ENCODE results near the gene ABR.

The ABR gene

GRCh38 chr17:1091190-1091534, 88.6 kb downstream of the ABR start:
- Histone ChIP-seq H3K9ac (ENCODE audit: low read length in 2 of 2) (no peak overlapping the region), H3K27ac (ENCODE audit: low read length) (no peak overlapping the region)

GRCh38 chr17:1090465-1091189, 89.2 kb downstream of the ABR start:
- no peaks in the 10 kb centered on the region for H3K27me3 ChIP-seq (ENCODE audit: control insufficient read depth in 1 of 2, insufficient read depth in 2 of 2, low read length in 2 of 2)
- H3K9ac ChIP-seq (ENCODE audit: low read length in 2 of 2): no peak overlapping the region
- peak overlapping the region; percentile 53 for H3K27ac ChIP-seq (ENCODE audit: low read length)
- H3K9me3 ChIP-seq (ENCODE audit: control insufficient read depth in 2 of 2, low read length in 2 of 2): no peaks in the 10 kb centered on the region
- peaks cover 26% of the 10 kb centered on the region for H3K4me1 ChIP-seq (ENCODE audit: control insufficient read depth, insufficient read depth, low read length)
- peaks cover 27 to 29% of the 10 kb centered on the region in 2 donors for H3K36me3 ChIP-seq (ENCODE audit: control insufficient read depth in 2 of 2, insufficient read depth in 2 of 2, low read length in 2 of 2)
- no peak overlapping the region for H3K4me3 ChIP-seq (ENCODE audit: low read length in 2 of 2)

More at GRCh38 chr17:1091190-1091534, 88.6 kb downstream of the ABR start:
- Histone ChIP-seq H3K36me3 (ENCODE audit: control insufficient read depth in 2 of 2, insufficient read depth in 2 of 2, low read length in 2 of 2) (peaks cover 27 to 31% of the 10 kb centered on the region in 2 donors), H3K4me1 (ENCODE audit: control insufficient read depth, insufficient read depth, low read length) (peaks cover 26% of the 10 kb centered on the region), H3K4me3 (ENCODE audit: low read length in 2 of 2) (no peak overlapping the region), H3K27me3 (ENCODE audit: control insufficient read depth in 1 of 2, insufficient read depth in 2 of 2, low read length in 2 of 2) (no peaks in the 10 kb centered on the region), H3K9me3 (ENCODE audit: control insufficient read depth in 2 of 2, low read length in 2 of 2) (no peaks in the 10 kb centered on the region)

GRCh38 chr17:1089915-1090314, 89.9 kb downstream of the ABR start:
- Histone ChIP-seq H3K36me3 (ENCODE audit: control insufficient read depth in 2 of 2, insufficient read depth in 2 of 2, low read length in 2 of 2) (peaks cover 26 to 27% of the 10 kb centered on the region in 2 donors), H3K27ac (ENCODE audit: low read length) (peak overlapping the region; percentile 53), H3K9me3 (ENCODE audit: control insufficient read depth in 2 of 2, low read length in 2 of 2) (no peaks in the 10 kb centered on the region), H3K4me1 (ENCODE audit: control insufficient read depth, insufficient read depth, low read length) (peaks cover 26% of the 10 kb centered on the region), H3K9ac (ENCODE audit: low read length in 2 of 2) (peak overlapping the region in 1 of 2 donors; percentile 29), H3K27me3 (ENCODE audit: control insufficient read depth in 1 of 2, insufficient read depth in 2 of 2, low read length in 2 of 2) (no peaks in the 10 kb centered on the region), H3K4me3 (ENCODE audit: low read length in 2 of 2) (no peak overlapping the region)

- Histone ChIP-seq H3K9me3 (ENCODE audit: control insufficient read depth in 2 of 2, low read length in 2 of 2) (no peaks in the 10 kb centered on the region), H3K4me3 (ENCODE audit: low read length in 2 of 2) (peak overlapping the region in 1 of 2 donors; percentile 22), H3K27ac (ENCODE audit: low read length) (peak overlapping the region; percentile 85), H3K9ac (ENCODE audit: low read length in 2 of 2) (peak overlapping the region; percentile 58), H3K36me3 (ENCODE audit: control insufficient read depth in 2 of 2, insufficient read depth in 2 of 2, low read length in 2 of 2) (peaks cover 17 to 19% of the 10 kb centered on the region in 2 donors), H3K27me3 (ENCODE audit: control insufficient read depth in 1 of 2, insufficient read depth in 2 of 2, low read length in 2 of 2) (no peaks in the 10 kb centered on the region), H3K4me1 (ENCODE audit: control insufficient read depth, insufficient read depth, low read length) (peaks cover 31% of the 10 kb centered on the region)
Observed at GRCh38 chr17:1087381-1088241, 92.2 kb downstream of the ABR start.

- Histone ChIP-seq H3K9me3 (ENCODE audit: control insufficient read depth in 2 of 2, low read length in 2 of 2) (no peaks in the 10 kb centered on the region), H3K27ac (ENCODE audit: low read length) (peak overlapping the region; percentile 41), H3K36me3 (ENCODE audit: control insufficient read depth in 2 of 2, insufficient read depth in 2 of 2, low read length in 2 of 2) (peaks cover 0 to 10% of the 10 kb centered on the region in 2 donors), H3K27me3 (ENCODE audit: control insufficient read depth in 1 of 2, insufficient read depth in 2 of 2, low read length in 2 of 2) (no peaks in the 10 kb centered on the region), H3K4me3 (ENCODE audit: low read length in 2 of 2) (no peak overlapping the region), H3K4me1 (ENCODE audit: control insufficient read depth, insufficient read depth, low read length) (peaks cover 50% of the 10 kb centered on the region), H3K9ac (ENCODE audit: low read length in 2 of 2) (no peak overlapping the region)
Observed at GRCh38 chr17:1083451-1084187, 96.2 kb downstream of the ABR start.

GRCh38 chr17:1082579-1082978, 97.2 kb downstream of the ABR start:
- no peaks in the 10 kb centered on the region for H3K27me3 ChIP-seq (ENCODE audit: control insufficient read depth in 1 of 2, insufficient read depth in 2 of 2, low read length in 2 of 2)
- no peak overlapping the region for H3K9ac ChIP-seq (ENCODE audit: low read length in 2 of 2)
- peak overlapping the region; percentile 67 for H3K27ac ChIP-seq (ENCODE audit: low read length)
- peaks cover 0 to 12% of the 10 kb centered on the region in 2 donors for H3K36me3 ChIP-seq (ENCODE audit: control insufficient read depth in 2 of 2, insufficient read depth in 2 of 2, low read length in 2 of 2)
- no peak overlapping the region for H3K4me3 ChIP-seq (ENCODE audit: low read length in 2 of 2)
- H3K9me3 ChIP-seq (ENCODE audit: control insufficient read depth in 2 of 2, low read length in 2 of 2): no peaks in the 10 kb centered on the region
- H3K4me1 ChIP-seq (ENCODE audit: control insufficient read depth, insufficient read depth, low read length): peaks cover 47% of the 10 kb centered on the region

GRCh38 chr17:1078831-1079561, 100.8 kb downstream of the ABR start:
- H3K9ac ChIP-seq (ENCODE audit: low read length in 2 of 2): no peak overlapping the region
- H3K27ac ChIP-seq (ENCODE audit: low read length): no peak overlapping the region
- H3K27me3 ChIP-seq (ENCODE audit: control insufficient read depth in 1 of 2, insufficient read depth in 2 of 2, low read length in 2 of 2): no peaks in the 10 kb centered on the region
- H3K36me3 ChIP-seq (ENCODE audit: control insufficient read depth in 2 of 2, insufficient read depth in 2 of 2, low read length in 2 of 2): peaks cover 11 to 21% of the 10 kb centered on the region in 2 donors
- H3K4me1 ChIP-seq (ENCODE audit: control insufficient read depth, insufficient read depth, low read length): peaks cover 44% of the 10 kb centered on the region
- H3K9me3 ChIP-seq (ENCODE audit: control insufficient read depth in 2 of 2, low read length in 2 of 2): no peaks in the 10 kb centered on the region
- peak overlapping the region in 1 of 2 donors; percentile 54 for H3K4me3 ChIP-seq (ENCODE audit: low read length in 2 of 2)

- Histone ChIP-seq H3K27me3 (ENCODE audit: control insufficient read depth in 1 of 2, insufficient read depth in 2 of 2, low read length in 2 of 2) (no peaks in the 10 kb centered on the region), H3K9me3 (ENCODE audit: control insufficient read depth in 2 of 2, low read length in 2 of 2) (no peaks in the 10 kb centered on the region), H3K27ac (ENCODE audit: low read length) (no peak overlapping the region), H3K4me3 (ENCODE audit: low read length in 2 of 2) (peak overlapping the region in 1 of 2 donors; percentile 54), H3K36me3 (ENCODE audit: control insufficient read depth in 2 of 2, insufficient read depth in 2 of 2, low read length in 2 of 2) (peaks cover 14 to 24% of the 10 kb centered on the region in 2 donors), H3K4me1 (ENCODE audit: control insufficient read depth, insufficient read depth, low read length) (peaks cover 40% of the 10 kb centered on the region), H3K9ac (ENCODE audit: low read length in 2 of 2) (no peak overlapping the region)
Observed at GRCh38 chr17:1077986-1078711, 101.6 kb downstream of the ABR start.

- Histone ChIP-seq H3K4me3 (ENCODE audit: low read length in 2 of 2) (no peak overlapping the region), H3K27me3 (ENCODE audit: control insufficient read depth in 1 of 2, insufficient read depth in 2 of 2, low read length in 2 of 2) (no peaks in the 10 kb centered on the region), H3K36me3 (ENCODE audit: control insufficient read depth in 2 of 2, insufficient read depth in 2 of 2, low read length in 2 of 2) (peaks cover 14 to 24% of the 10 kb centered on the region in 2 donors), H3K9me3 (ENCODE audit: control insufficient read depth in 2 of 2, low read length in 2 of 2) (no peaks in the 10 kb centered on the region), H3K27ac (ENCODE audit: low read length) (no peak overlapping the region), H3K9ac (ENCODE audit: low read length in 2 of 2) (no peak overlapping the region), H3K4me1 (ENCODE audit: control insufficient read depth, insufficient read depth, low read length) (peaks cover 39% of the 10 kb centered on the region)
Observed at GRCh38 chr17:1077581-1077985, 102.2 kb downstream of the ABR start.
